Liver (tissue), 3 donors: ENCODE measurements around the gene SLC7A4.

Source experiments
- CTCF ChIP-seq: fragments of 150-350 bp; IDR thresholded peaks from 2 replicates; pipeline ENCODE4 v1.5.1; 2017; ENCODE audit warnings: improper control_type of control experiment, low read depth, low read length; ENCODE audit not compliant: missing input control
- EGR1 ChIP-seq, 2 donors: IDR thresholded peaks; 2 replicates each; pipeline ENCODE4 v1.6.1; 2016 to 2018; ENCODE audit warnings: antibody characterized with exemption in 2 of 2, low read depth in 2 of 2
- JUND ChIP-seq, 2 donors: IDR thresholded peaks; 2 replicates each; pipeline ENCODE4 v1.6.1; 2016; ENCODE audit warnings: antibody characterized with exemption in 2 of 2
- REST ChIP-seq: IDR thresholded peaks from 2 replicates; pipeline ENCODE4 v1.6.1; 2016; ENCODE audit warnings: antibody characterized with exemption, mild to moderate bottlenecking
- SP1 ChIP-seq: IDR thresholded peaks from 2 replicates; pipeline ENCODE4 v1.6.1; 2018; ENCODE audit warnings: antibody characterized with exemption, mild to moderate bottlenecking
- TAF1 ChIP-seq: conservative IDR thresholded peaks from 2 replicates; pipeline ENCODE4 v1.6.1; 2016; ENCODE audit warnings: antibody characterized with exemption, mild to moderate bottlenecking
- donor health status: healthy.
- donor health status: healthy.

- TF ChIP-seq CTCF, result no peak
- no peak for TF ChIP-seq JUND (IDR thresholded peaks at IDR 0.05)
- TF ChIP-seq TAF1, result no peak
- TF ChIP-seq EGR1 (IDR thresholded peaks at IDR 0.05; ENCODE audit: low read depth in 2 of 2), result no peak
- TF ChIP-seq SP1, result no peak
- TF ChIP-seq REST, result no peak
Observed at GRCh38 chr22:20996598-20997535, 35.5 kb downstream of the SLC7A4 start.
